GM19193 (cell line): ENCODE data around the gene CDSN.

ENCODE experiments used
- POLR2A ChIP-seq: IDR thresholded peaks from 4 replicates; pipeline ENCODE4 v1.6.1; 2011; ENCODE audit not compliant: insufficient read depth, insufficient read length; ENCODE audit errors: extremely low read depth

The CDSN gene

GRCh38 chr6:31128093-31128676 is 7.9 kb upstream of the CDSN start:
- TF ChIP-seq POLR2A = no peak

- no peak for TF ChIP-seq POLR2A
Measured at GRCh38 chr6:31126396-31127175, 6.3 kb upstream of the CDSN start.

DNA sequence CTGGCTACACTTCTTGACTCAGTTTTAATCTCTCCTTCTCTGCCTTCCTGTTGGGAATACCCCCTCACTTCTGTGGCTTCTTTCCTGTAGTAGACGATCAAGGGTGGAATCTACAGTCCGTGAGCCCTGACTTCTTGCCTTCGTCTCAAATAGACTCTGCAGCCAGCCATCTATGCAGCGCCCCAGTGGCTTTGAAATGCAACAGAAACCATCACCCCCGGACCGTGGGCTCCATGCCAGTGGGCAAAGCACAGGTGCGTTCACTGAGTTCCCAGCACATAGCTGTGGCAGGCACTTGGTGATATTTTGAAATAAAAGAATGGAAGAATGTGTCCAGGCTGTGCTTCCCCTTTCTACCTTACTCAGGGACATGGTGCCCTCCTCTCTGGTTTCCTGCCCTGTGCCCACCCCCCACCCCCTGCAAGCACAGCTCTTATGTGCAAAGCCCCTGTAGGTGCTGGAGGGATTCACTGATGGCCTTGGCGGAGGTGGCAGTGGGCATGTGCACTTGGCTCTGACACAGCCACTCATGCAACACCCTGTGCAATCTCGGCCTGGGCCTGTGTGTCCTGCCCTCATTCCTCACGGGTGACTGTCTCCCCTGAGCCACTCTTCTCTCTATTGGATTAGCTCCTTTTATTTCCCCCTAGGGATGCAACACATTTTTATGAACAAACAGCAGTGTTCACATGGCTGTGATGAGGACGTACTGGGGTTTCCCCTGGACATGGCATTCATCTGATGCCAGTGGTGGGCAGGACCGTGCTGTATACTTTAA is 5.5 kb upstream of the CDSN start:
- no peak for TF ChIP-seq POLR2A

DNA sequence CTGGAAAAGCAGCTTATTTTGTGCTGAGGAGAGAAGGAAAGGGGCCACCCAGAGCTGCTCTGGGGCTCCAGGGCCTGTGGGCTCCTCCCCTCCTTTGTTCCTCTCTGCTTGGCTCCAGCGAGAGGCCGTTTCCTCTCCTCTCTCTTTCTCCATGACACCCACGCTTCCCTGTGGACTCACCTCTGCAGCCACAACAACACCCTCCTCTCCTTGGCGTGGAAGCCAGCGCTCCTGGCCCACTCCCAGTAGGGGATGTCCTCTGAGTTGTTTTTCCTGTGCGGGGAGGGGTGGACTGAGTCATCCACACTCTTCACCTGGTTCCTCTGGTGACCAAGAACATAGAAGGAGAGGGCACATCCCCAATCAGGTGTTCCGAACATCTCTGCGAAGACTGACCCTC is 4.9 kb upstream of the CDSN start:
- TF ChIP-seq POLR2A = no peak

DNA sequence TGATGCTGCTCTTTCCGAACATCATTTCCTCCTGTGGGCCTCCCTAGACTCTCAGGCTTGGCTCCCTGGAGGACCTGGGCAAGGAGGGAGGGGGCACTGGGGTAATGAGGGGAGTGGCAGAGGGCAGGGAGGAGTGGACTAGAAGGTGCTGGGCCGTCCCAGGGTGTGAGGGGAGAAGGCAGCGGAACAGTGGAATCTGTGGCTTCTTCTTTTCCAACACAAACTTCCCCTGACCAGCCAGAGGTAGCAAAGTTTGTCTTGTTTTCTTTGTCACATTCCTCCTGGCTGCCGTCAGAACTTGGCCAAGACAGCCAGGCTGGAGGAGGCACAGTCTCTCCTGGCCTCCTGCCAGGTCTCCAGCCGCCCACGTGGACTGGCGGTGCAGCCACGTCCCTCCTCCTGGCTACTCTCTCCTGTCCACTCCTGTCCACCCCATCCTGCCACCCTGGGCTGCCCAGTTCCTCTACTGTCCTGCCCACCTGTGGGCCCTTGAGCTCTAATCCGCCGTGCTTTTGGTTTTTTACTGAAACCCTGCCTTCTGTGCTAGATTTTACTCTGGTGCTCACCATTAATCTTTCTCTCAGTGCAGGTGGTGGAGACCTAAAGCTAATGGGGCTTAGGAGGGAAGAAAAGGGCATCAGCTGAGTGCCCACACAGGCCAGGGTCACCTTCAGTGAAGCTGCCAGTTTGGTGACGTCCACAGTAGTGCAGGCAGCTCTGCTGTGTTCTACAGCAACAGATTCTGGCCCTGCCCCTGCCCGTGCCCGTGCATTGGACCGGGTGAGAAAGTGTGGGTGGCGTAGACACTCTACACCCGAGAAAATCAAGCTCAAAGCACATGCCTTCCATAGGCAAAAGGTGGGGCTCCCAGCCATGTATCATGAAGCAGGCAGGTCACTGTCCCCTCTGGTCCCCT is 2.8 kb upstream of the CDSN start:
- TF ChIP-seq POLR2A = no peak

DNA sequence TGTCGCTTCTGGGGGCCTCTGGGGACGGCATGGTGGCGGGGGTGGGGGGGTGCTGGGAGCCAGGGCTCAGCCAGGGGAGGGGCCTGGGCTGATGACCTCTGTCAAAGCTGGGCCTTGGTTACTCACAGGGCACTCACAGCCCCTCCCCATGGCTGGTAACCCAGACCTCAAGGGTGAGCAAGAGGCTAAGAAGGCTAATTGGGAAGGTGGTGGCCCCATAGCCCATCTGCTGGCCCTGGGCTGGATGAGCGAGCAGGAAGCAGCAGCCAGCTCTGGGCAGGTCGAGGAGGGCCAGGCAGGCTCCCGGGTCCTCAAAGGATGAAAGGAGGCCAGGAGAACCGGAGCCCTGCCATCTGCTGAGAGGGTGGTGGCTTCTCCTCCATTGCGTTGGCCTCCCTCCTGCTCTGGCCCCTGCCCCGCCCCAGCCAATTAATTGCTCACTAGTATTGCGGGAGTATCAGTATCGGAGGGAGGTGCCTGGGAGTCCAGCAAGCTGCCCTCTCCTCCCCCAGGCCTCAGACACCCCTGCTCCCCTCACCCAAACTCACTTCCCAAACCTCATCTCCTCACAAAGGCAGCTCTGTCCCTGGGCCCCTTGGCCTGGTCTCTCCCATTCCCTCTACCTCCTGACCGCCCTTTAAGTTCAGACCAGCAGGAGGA is 1.0 kb upstream of the CDSN start:
- no peak for TF ChIP-seq POLR2A

DNA sequence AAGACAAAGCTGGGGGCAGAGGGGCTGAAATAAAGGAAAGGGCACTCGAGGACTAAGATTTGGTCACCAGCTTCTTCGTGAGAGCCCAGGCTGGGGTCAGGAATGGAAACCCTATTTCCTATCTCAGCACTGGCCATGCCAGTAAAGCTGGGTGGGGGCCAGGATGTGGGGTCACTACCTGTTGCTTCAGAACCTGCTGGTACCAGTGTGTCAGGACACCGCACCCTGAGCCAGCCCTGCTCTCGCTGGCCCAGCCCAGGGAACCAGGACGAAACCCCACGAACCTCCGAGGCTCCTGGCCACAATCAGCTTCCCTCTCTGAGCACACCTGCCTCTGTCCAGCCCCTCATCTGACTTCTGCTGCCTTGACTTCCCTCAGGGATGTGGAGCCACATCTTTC is 2.1 kb downstream of the CDSN start:
- TF ChIP-seq POLR2A = no peak

DNA sequence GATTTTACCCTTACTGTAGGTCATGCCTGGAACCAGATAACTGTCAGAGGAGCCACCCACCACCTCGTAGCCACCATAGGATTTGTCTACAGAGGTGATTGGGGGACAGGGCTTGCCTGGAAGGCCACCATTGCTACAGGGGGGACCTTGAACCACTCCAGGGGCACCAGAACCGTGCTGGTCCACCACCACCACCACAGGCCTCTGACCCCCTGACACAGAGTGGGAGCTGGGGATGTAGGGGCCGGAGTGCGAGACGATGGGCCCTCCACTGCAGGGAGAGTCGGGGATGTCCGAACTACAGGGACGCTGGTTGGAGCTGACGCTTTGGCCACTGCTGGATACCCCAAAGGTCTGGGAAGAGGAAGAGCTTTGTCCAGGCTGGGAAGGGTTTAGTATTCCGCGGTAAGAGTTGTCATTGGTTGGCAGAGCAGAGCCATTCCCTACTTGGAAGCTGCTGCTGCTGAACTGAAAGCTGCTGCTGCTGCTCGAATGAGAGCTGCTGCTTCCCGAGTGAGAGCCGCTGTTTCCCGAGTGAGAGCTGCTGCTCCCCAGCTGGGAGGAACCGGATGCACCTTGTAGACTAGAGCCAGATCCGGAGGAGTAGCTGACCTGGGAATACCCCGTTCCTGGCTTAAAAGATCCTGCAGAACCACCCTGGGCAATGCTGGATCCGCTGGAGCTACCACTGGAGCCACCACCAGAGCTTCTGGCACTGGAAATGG is 3.4 kb downstream of the CDSN start:
- TF ChIP-seq POLR2A = no peak

- TF ChIP-seq POLR2A = no peak
Measured at GRCh38 chr6:31115941-31116560, 4.2 kb downstream of the CDSN start.

GRCh38 chr6:31114970-31115849 is 5.0 kb downstream of the CDSN start:
- no peak for TF ChIP-seq POLR2A

DNA sequence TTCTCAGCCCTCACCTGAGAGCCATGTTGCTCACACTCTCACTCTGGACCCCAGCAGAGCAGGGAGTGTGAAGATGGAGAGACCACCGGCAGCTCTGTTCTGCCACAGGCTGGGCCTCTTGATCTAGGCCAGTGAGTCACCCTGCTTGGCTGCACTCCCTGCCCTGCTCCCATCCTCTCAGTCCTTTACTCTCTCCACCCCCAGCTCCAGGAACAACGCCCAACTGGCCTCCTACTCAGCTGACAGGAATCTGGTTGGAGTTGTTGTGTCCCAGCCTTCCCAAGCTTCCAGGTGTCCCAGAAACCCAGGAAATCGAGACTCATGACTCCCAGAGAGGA is 5.7 kb downstream of the CDSN start, which contains the start of gene PSORS1C1:
PSORS1C1 (plus strand) TSS at position 260 of the 338 bp plus-strand sequence. CDS start 14,833 bp downstream, outside the sequence.
- TF ChIP-seq POLR2A = no peak

GRCh38 chr6:31113861-31114540 is 6.2 kb downstream of the CDSN start:
- no peak for TF ChIP-seq POLR2A
